IPS-18a (cell line): ENCODE data around the gene PREPL.
"Not testable (repeated sequence)": the region's sequence is repeated elsewhere in the genome, so short reads cannot be mapped to it uniquely, and the experiment has no call there.

ENCODE experiments used
- H3K27ac ChIP-seq: one replicate; pipeline ENCODE4 v1.5.1; 2013; ENCODE audit warnings: low read length
- H3K27me3 ChIP-seq: one replicate; pipeline ENCODE4 v1.6.1; 2013; ENCODE audit warnings: mild to moderate bottlenecking, low read length; ENCODE audit not compliant: control insufficient read depth, insufficient read depth
- H3K36me3 ChIP-seq: one replicate; pipeline ENCODE4 v1.6.1; 2013; ENCODE audit warnings: low read depth, low read length; ENCODE audit not compliant: control insufficient read depth
- H3K4me1 ChIP-seq: one replicate; pipeline ENCODE4 v1.6.1; 2013; ENCODE audit warnings: low read depth, low read length; ENCODE audit not compliant: control insufficient read depth
- H3K4me3 ChIP-seq: one replicate; pipeline ENCODE4 v1.5.1; 2013; ENCODE audit warnings: low read length
- H3K9ac ChIP-seq: one replicate; pipeline ENCODE4 v1.6.1; 2013; ENCODE audit warnings: mild to moderate bottlenecking, low read length, moderate library complexity
- H3K9me3 ChIP-seq: one replicate; pipeline ENCODE4 v1.6.1; 2013; ENCODE audit warnings: low read depth, low read length; ENCODE audit not compliant: control insufficient read depth

The PREPL gene

GRCh38 chr2:44314362-44314761, 46.9 kb downstream of the PREPL start:
- peaks cover 16% of the 10 kb centered on the region for H3K9me3 ChIP-seq
- H3K27me3 ChIP-seq = no peaks in the 10 kb centered on the region
- H3K9ac ChIP-seq = no peak overlapping the region
- no peak overlapping the region for H3K4me3 ChIP-seq
- H3K4me1 ChIP-seq = peaks cover 4% of the 10 kb centered on the region
- H3K27ac ChIP-seq = no peak overlapping the region
- no peaks in the 10 kb centered on the region for H3K36me3 ChIP-seq

DNA sequence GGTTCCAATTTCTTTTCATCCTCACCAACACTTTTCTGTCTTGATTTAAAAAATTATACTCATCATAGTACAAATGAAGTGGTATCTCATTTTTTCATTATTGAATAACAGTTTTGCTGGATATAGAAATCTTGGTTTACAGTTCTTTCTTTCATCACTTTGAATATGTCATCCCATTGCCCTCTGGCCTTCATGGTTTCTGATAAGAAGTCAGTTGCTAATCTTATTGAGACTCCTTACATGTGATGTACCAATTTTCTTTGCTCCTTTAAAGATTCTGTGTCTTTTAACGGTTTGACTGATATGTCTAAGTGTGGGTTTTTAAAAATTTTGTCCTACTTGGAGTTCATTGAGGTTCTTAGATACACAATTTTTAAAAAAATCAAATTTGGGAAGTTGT, 51.0 kb downstream of the PREPL start:
- Histone ChIP-seq H3K4me3 (no peak overlapping the region), H3K36me3 (peaks cover 3% of the 10 kb centered on the region), H3K4me1 (no peaks in the 10 kb centered on the region), H3K27me3 (no peaks in the 10 kb centered on the region), H3K9me3 (peaks cover 21% of the 10 kb centered on the region), H3K27ac (no peak overlapping the region), H3K9ac (no peak overlapping the region)

- Histone ChIP-seq H3K9me3 (peaks cover 20% of the 10 kb centered on the region), H3K9ac (no peak overlapping the region), H3K4me3 (no peak overlapping the region), H3K27ac (no peak overlapping the region), H3K4me1 (no peaks in the 10 kb centered on the region), H3K27me3 (no peaks in the 10 kb centered on the region), H3K36me3 (peaks cover 3% of the 10 kb centered on the region)
These were observed 55.4 kb downstream of the PREPL start for GRCh38 chr2:44305882-44306281.

- no peaks in the 10 kb centered on the region for H3K27me3 ChIP-seq
- no peak overlapping the region for H3K9ac ChIP-seq
- no peak overlapping the region for H3K4me3 ChIP-seq
These were observed 57.0 kb downstream of the PREPL start for GRCh38 chr2:44304258-44304657.

GRCh38 chr2:44303766-44304165, 57.5 kb downstream of the PREPL start:
- H3K4me3 ChIP-seq, H3K9ac ChIP-seq, H3K36me3 ChIP-seq, H3K27ac ChIP-seq, H3K27me3 ChIP-seq, H3K4me1 ChIP-seq, H3K9me3 ChIP-seq: not testable (repeated sequence)

More at GRCh38 chr2:44304258-44304657, 57.0 kb downstream of the PREPL start:
- Histone ChIP-seq H3K36me3 (peaks cover 2% of the 10 kb centered on the region), H3K9me3 (peaks cover 4% of the 10 kb centered on the region), H3K27ac (no peak overlapping the region), H3K4me1 (no peaks in the 10 kb centered on the region)

DNA sequence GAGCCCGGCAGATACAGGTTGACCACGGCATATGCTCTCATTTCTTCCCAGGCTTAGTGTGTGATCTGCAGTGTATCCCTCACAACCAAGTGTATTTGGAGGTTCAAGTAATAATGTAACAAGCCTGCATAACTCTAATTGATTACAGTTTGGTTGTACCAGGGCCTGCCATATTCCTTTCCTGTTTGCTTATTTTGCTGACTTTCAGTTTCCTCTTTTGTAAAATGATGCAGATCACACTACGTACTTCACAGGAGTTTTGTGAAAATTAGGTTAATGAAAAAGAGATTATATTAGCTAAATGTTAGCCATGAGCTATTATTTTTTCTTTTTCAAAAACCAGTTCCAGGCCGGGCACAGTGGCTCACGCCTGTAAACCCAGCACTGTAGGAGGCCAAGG, 60.2 kb downstream of the PREPL start:
- Histone ChIP-seq H3K27me3 (no peaks in the 10 kb centered on the region), H3K9me3 (no peaks in the 10 kb centered on the region), H3K36me3 (no peaks in the 10 kb centered on the region), H3K27ac (no peak overlapping the region), H3K4me3 (no peak overlapping the region), H3K4me1 (peaks cover under 1% of the 10 kb centered on the region), H3K9ac (no peak overlapping the region)

- Histone ChIP-seq H3K9me3 (no peaks in the 10 kb centered on the region), H3K36me3 (no peaks in the 10 kb centered on the region), H3K9ac (no peak overlapping the region), H3K4me1 (peaks cover 5% of the 10 kb centered on the region), H3K27ac (no peak overlapping the region), H3K27me3 (no peaks in the 10 kb centered on the region), H3K4me3 (no peak overlapping the region)
These were observed 61.7 kb downstream of the PREPL start for GRCh38 chr2:44299635-44300034.

GRCh38 chr2:44297431-44297830, 63.9 kb downstream of the PREPL start:
- H3K36me3 ChIP-seq = no peaks in the 10 kb centered on the region
- no peaks in the 10 kb centered on the region for H3K27me3 ChIP-seq
- peaks cover 5% of the 10 kb centered on the region for H3K4me1 ChIP-seq
- no peak overlapping the region for H3K27ac ChIP-seq
- H3K9me3 ChIP-seq = no peaks in the 10 kb centered on the region
- H3K9ac ChIP-seq = no peak overlapping the region
- H3K4me3 ChIP-seq = no peak overlapping the region

DNA sequence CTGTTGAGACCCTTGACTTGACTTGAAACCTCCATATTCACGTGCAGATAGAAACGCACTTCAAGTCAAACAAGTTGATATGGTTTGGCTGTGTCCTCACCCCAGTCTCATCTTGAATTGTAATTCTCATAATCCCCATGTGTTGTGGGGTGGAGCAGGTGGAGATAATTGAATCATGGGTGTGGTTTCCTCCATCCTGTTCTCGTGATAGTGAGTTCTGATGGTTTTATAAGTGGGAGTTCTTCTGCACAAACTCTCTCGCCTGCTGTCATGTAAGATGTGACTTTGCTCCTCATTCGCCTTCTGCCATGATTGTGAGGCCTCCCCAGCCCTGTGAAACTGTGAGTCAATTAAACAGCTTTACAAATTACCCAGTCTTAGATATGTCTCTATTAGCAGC, 64.6 kb downstream of the PREPL start:
- Histone ChIP-seq H3K27ac (no peak overlapping the region), H3K9ac (no peak overlapping the region), H3K9me3 (no peaks in the 10 kb centered on the region), H3K36me3 (no peaks in the 10 kb centered on the region), H3K27me3 (no peaks in the 10 kb centered on the region), H3K4me3 (no peak overlapping the region), H3K4me1 (peaks cover 5% of the 10 kb centered on the region)

DNA sequence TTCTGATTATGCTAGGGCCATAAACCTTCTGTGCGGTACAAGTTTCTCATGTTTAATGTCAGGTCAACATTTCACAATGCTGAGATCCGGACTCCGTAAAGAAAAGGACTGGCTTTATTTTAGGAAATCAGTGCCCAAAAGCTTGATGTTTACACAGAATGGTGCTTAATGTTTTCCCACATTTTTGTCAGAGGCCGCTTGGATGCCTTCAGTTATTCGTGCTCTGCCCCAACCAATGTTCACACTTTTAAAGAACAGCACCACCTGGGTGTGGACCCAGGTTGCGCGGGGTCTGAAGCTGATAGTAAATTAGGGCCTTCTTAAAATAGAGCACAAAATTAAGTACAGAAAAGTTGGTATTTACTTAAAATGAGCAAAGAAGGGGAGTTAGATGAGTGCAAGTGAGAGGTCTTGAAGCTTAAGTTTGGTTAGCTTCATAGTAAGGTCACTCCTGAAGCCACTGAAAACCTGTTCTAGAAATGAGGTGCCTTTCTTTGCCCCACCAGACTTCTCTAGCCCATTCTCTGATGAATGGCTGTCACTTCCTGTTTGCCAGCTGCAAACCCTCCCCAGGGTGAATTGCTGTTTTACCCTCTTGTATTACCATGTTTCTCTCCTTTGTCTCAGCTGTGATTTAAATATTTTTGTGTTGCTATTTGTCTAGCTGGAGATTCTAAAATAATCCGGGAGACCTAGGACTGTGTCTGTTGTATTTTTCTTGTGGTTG, 65.5 kb downstream of the PREPL start:
- H3K9me3 ChIP-seq = no peaks in the 10 kb centered on the region
- H3K27me3 ChIP-seq = no peaks in the 10 kb centered on the region
- H3K9ac ChIP-seq = no peak overlapping the region
- H3K27ac ChIP-seq = no peak overlapping the region
- H3K36me3 ChIP-seq = no peaks in the 10 kb centered on the region
- peaks cover 5% of the 10 kb centered on the region for H3K4me1 ChIP-seq
- no peak overlapping the region for H3K4me3 ChIP-seq

- Histone ChIP-seq H3K27ac (no peak overlapping the region), H3K36me3 (no peaks in the 10 kb centered on the region), H3K4me3 (no peak overlapping the region), H3K9ac (no peak overlapping the region), H3K4me1 (peaks cover 9% of the 10 kb centered on the region), H3K27me3 (no peaks in the 10 kb centered on the region), H3K9me3 (no peaks in the 10 kb centered on the region)
These were observed 66.2 kb downstream of the PREPL start for GRCh38 chr2:44295113-44295512.
